SU-DHL-6 (cell line): Measurements from ENCODE around the gene SRGAP3.

Source experiments
- H2AFZ ChIP-seq: fragments of 200-600 bp; sonication (generic); 2 replicates; pipeline ENCODE4 v1.6.1; 2014; ENCODE audit warnings: low read depth, mild to moderate bottlenecking, moderate library complexity, mixed read lengths, antibody characterized with exemption, low read length; ENCODE audit not compliant: severe bottlenecking
- H3F3A ChIP-seq: fragments of 200-600 bp; shearing (Covaris generic); 2 replicates; pipeline ENCODE4 v1.6.0; 2016; ENCODE audit warnings: antibody characterized with exemption, mild to moderate bottlenecking; ENCODE audit not compliant: insufficient read depth
- H3K27ac ChIP-seq: fragments of 200-600 bp; sonication (generic); 2 replicates; pipeline ENCODE4 v1.5.1; 2016; ENCODE audit warnings: low read depth, mild to moderate bottlenecking, low read length, moderate library complexity, mixed read lengths
- H3K27me3 ChIP-seq: fragments of 200-600 bp; sonication (generic), shearing (Covaris generic); 2 replicates; pipeline ENCODE4 v1.6.0; 2014; ENCODE audit warnings: mild to moderate bottlenecking, low read length
- H3K36me3 ChIP-seq: fragments of 200-600 bp; sonication (generic); 2 replicates; pipeline ENCODE4 v1.6.1; 2014; ENCODE audit warnings: mild to moderate bottlenecking, low read length, mixed read lengths
- H3K4me2 ChIP-seq: fragments of 300-600, 200-600 bp; shearing (Covaris generic), sonication (generic); 2 replicates; pipeline ENCODE4 v1.6.0; 2014; ENCODE audit warnings: low read length, low read depth, mild to moderate bottlenecking; ENCODE audit not compliant: poor library complexity, severe bottlenecking
- H3K4me3 ChIP-seq: fragments of 200-600 bp; sonication (generic); 2 replicates; pipeline ENCODE4 v1.5.1; 2014; ENCODE audit warnings: antibody characterized with exemption, low read length, mild to moderate bottlenecking, mixed read lengths; ENCODE audit not compliant: insufficient read depth, poor library complexity, severe bottlenecking
- H3K79me2 ChIP-seq: fragments of 200-600 bp; sonication (generic); 2 replicates; pipeline ENCODE4 v1.6.1; 2014; ENCODE audit warnings: mild to moderate bottlenecking, low read length, moderate library complexity; ENCODE audit not compliant: insufficient read depth
- H3K9ac ChIP-seq: fragments of 200-600 bp; sonication (generic); 2 replicates; pipeline ENCODE4 v1.7.0; 2014; ENCODE audit warnings: mild to moderate bottlenecking, low read length
- H3K9me2 ChIP-seq: fragments of 200-600 bp; sonication (generic); replicated peaks from 2 replicates; pipeline ENCODE4 v1.6.1; 2014; ENCODE audit warnings: low read length; ENCODE audit not compliant: insufficient read depth
- H3K9me3 ChIP-seq: fragments of 200-600 bp; sonication (generic); 2 replicates; pipeline ENCODE4 v1.6.1; 2014; ENCODE audit warnings: low read length, mixed read lengths; ENCODE audit not compliant: insufficient read depth
- H4K20me1 ChIP-seq: fragments of 200-600 bp; sonication (generic); 2 replicates; pipeline ENCODE4 v1.6.1; 2014; ENCODE audit warnings: low read depth, mild to moderate bottlenecking, antibody characterized with exemption, low read length, moderate library complexity, mixed read lengths
- CTCF ChIP-seq: fragments of 200-600 bp; sonication (generic); IDR thresholded peaks from one replicate; pipeline ENCODE4 v1.5.1; 2017; ENCODE audit warnings: antibody characterized with exemption, mild to moderate bottlenecking, low read length, moderate library complexity; ENCODE audit not compliant: insufficient read depth, poor library complexity, severe bottlenecking
- EZH2phosphoT487 ChIP-seq: fragments of 200-600 bp; sonication (generic), shearing (Covaris generic); conservative IDR thresholded peaks from 2 replicates; pipeline ENCODE4 v1.6.1; 2018; ENCODE audit warnings: mild to moderate bottlenecking, antibody characterized with exemption, low read length, moderate library complexity, mixed read lengths

Gene SRGAP3

DNA sequence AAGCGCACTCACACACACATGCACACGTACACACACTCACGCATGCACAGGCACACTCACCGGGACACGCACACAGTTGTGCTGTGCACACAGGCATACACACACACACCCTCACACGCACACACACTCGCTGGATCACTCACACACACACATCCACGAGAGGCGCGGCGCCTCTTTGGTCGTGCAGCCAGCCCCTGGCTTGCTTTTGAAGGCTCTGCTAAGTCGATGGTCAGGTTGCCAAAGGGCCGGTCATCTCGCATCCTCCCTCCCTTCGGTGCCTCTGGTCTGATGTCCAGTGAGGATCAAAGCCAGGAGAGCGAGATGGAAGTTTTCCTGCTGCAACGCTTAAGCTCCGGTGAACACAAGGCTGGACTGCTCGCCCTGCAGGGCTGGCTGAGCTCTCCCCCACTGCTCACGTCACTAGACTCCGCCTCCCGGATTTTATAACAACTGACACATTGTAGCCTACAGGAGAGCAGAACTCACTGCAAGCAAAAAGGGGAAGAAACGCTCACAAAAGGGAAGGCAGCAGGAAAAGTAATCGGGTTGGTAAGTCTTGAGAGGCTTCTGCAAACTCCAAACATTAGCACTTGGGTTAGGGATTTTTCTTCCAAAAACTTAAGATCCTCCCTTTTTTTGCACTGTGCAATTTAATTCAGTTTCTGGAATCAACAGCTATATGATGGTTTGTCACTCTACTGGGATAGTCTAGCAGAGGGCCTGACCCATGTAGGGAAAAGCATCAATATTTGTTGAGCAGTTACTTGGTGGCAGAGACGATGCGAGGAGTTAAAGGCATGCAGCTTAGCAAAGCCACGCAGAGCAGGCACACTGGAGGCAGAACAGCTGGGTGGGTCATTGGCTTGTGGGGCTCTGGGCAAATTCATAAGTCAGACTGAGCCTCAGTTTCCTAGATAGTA lies at the start of gene SRGAP3:
TSS of gene SRGAP3 (minus strand) at position 374 of the 920 bp plus-strand sequence. CDS start 695 bp downstream, outside the sequence.
- no peak for TF ChIP-seq CTCF
- no peak for TF ChIP-seq EZH2phosphoT487
- H3K27ac ChIP-seq: no peak within 1 kb of the TSS
- H3K4me2 ChIP-seq: peak within 1 kb of the TSS; percentile 61
- peak within 1 kb of the TSS; percentile 47 for H3K4me3 ChIP-seq
- H3F3A ChIP-seq: no peaks in the 10 kb centered on the region
- H3K9ac ChIP-seq: peak within 1 kb of the TSS; percentile 49
- no peaks in the 10 kb centered on the region for H4K20me1 ChIP-seq
- no peaks in the 10 kb centered on the region for H3K36me3 ChIP-seq
- H2AFZ ChIP-seq: peak within 1 kb of the TSS; percentile 85
- H3K9me2 ChIP-seq: no peaks in the 10 kb centered on the region
- no peaks in the 10 kb centered on the region for H3K27me3 ChIP-seq
- H3K79me2 ChIP-seq: no peaks in the 10 kb centered on the region
- H3K9me3 ChIP-seq: no peaks in the 10 kb centered on the region

DNA sequence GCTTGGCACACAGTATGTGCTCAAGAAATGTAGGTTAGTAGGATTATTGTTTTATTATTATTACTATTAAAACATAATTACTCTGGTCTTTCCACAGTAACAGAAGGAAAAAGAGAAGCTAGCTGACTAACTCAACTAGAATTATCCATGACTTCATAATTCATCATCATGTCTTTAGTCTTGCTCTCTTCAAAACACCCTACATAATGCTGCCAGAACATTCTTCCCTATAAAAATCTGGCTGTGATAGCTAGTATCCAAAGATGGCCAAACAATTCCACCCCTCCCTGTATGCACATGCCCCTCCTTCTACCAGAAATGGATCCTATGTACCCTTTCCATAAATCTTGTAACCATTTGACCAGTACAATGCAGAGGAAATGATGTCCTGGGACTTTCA lies 48.8 kb upstream of the SRGAP3 start:
- Histone ChIP-seq H3K36me3 (no peaks in the 10 kb centered on the region), H3K9ac (no peak overlapping the region), H3K9me2 (no peaks in the 10 kb centered on the region), H3F3A (no peaks in the 10 kb centered on the region), H2AFZ (no peak overlapping the region), H3K79me2 (no peaks in the 10 kb centered on the region), H3K9me3 (no peaks in the 10 kb centered on the region), H3K4me2 (no peak overlapping the region), H3K27me3 (no peaks in the 10 kb centered on the region), H3K4me3 (no peak overlapping the region), H4K20me1 (no peaks in the 10 kb centered on the region), H3K27ac (no peak overlapping the region)
- TF ChIP-seq CTCF (no peak), EZH2phosphoT487 (no peak)

DNA sequence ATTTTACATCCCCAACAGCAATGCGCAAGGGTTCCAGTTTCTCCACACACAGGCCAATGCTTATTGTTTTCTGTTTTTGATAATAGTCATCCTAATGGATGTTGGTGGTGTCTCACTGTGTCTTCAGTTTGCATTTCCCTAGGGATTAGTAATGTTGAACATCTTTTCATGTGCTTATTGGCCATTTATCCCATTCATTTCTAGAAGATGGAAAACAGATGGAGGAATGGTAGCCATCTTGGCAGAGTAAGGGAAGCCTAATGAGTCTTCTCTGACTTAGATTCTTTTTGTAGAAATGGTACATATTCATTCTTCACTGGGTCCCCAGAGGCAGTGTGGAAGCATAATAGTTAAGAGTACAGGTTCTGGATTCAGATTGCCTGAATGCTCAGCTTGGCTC lies 46.8 kb upstream of the SRGAP3 start:
- Histone ChIP-seq H3K9me2 (no peaks in the 10 kb centered on the region), H3K4me2 (no peak overlapping the region), H2AFZ (no peak overlapping the region), H3F3A (no peaks in the 10 kb centered on the region), H4K20me1 (no peaks in the 10 kb centered on the region), H3K9me3 (no peaks in the 10 kb centered on the region), H3K9ac (no peak overlapping the region), H3K79me2 (no peaks in the 10 kb centered on the region), H3K36me3 (no peaks in the 10 kb centered on the region), H3K4me3 (no peak overlapping the region), H3K27me3 (no peaks in the 10 kb centered on the region), H3K27ac (no peak overlapping the region)
- TF ChIP-seq CTCF (no peak), EZH2phosphoT487 (no peak)
